Measurements from ENCODE around the gene PPA2.

PPA2 gene

DNA sequence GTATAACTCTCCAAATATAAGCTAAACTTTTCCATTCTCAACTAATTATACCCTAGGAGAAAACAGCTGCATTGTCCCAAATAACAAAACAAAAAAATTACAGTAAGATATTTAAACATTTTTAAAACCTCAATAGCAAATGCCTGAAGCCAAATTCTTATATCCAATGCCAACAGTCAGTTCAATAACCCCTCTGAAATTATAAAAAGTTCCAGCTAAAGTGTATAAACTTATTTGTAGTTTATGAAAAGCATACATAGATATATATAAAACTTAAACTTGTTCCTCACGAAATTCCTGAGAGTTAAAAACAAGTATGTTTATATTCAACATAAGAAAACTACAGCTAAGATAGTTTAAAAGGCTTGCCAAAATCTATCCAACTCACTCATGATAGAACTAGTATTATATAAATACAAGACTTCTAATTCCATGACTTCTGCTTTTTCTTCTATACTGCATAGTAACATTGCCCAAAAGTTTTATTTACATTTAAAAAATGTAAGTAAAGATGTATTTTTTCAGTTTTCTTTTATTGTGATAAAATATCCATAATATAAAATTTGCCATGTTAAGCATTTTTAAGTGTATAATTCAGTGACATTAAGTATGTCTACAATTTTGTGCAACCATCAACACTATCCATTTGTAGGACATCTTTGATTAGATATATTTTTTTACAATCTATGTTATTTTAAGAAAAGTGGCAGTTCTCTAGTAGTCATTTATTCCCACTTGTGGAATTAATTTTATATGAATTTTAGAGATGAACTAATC lies 72.8 kb downstream of the PPA2 start:
- FAIRE-seq (no peak), DNase-seq (ENCODE audit: extremely low spot score, insufficient read length, low read depth) (no peak)

DNA sequence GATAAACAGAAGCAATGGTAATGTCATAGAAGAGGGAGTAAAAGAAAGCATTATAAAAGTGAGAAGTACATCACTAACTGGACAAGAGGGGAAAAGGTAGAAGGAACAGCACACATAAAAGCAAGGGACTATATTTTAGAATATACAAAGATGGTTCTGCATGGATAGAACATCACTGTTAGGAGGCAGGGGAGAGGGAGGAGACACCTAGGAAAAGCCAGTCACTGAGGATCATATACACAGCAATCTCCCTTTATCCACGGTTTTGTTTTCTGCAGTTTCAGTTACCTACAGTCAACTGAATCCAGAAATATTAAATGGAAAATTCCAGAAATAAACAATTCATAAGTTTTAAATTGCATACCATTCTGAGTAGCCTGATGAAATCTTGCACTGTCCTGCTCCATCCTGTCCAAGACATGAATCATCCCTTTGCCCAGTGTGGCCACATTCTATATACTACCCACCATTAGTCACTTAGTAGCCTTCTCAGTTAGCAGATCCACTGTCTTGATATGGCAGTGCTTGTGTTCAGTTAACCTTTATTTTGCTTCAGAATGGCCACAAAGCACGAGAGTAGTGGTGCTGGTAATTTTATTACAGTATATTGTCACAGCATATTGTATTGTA lies 74.2 kb downstream of the PPA2 start:
- FAIRE-seq (no peak), DNase-seq (ENCODE audit: extremely low spot score, insufficient read length, low read depth) (no peak)

- no peak for DNase-seq (ENCODE audit: extremely low spot score, insufficient read length, low read depth)
- no peak for FAIRE-seq
Measured at GRCh38 chr4:105392858-105393257, 81.0 kb downstream of the PPA2 start.

- FAIRE-seq (no peak), DNase-seq (ENCODE audit: extremely low spot score, insufficient read length, low read depth) (no peak)
Measured at GRCh38 chr4:105389167-105389566, 84.7 kb downstream of the PPA2 start.

DNA sequence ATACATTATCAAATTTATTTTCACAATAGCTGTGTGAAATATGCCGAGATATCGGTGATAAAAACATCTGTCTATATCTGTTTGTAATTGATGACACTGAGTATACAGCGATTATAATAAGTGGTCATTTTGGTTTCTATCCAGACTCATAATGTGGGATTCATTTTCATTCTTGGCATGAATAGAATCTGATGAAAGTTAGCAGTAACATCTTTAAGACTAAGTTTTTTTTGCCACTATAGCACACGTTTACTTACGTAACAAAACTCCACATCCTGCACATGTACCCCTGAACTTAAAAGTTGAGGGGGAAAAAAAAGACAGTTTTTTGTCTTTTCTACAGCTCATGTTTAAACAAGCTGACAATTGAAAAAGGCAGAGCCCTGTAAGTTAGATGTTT lies 86.4 kb downstream of the PPA2 start:
- DNase-seq (ENCODE audit: extremely low spot score, insufficient read length, low read depth): no peak
- no peak for FAIRE-seq

DNA sequence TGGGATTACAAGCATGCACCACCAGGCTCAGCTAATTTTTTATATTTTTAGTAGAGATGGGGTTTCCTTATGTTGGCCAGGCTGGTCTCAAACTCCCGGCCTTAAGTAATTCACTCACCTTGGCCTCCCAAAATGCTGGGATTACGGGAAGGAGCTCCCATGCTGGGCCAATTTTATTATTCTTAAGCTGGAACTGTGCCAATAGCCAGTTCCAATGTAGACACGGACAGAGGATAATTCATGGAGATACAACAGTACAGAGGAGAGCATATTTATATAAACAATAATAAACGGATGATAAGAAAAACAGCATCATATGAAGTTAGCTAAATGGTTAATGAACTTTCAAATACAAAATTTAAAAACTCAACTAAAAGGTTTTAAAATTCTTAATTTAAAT lies 87.8 kb downstream of the PPA2 start:
- FAIRE-seq: no peak
- no peak for DNase-seq (ENCODE audit: extremely low spot score, insufficient read length, low read depth)

DNA sequence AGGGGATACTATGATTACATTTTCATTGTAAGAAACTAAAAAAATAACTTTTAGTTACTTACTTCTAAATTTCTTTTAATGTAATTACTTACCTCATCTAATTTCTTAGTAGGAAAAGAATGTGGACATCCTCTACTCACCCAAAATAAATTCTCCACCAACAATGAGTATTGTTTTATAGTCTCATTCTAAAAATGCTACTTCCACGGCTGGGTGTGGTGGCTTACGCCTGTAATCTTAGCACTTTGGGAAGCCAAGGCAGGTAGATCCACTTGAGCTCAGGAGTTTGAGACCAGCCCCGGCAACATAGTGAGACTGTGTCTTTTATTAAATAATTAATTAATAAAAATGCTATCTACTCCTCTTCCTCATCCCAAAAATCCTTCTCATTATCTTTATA lies 99.8 kb downstream of the PPA2 start:
- no peak for FAIRE-seq
- no peak for DNase-seq (ENCODE audit: extremely low spot score, insufficient read length, low read depth)

DNA sequence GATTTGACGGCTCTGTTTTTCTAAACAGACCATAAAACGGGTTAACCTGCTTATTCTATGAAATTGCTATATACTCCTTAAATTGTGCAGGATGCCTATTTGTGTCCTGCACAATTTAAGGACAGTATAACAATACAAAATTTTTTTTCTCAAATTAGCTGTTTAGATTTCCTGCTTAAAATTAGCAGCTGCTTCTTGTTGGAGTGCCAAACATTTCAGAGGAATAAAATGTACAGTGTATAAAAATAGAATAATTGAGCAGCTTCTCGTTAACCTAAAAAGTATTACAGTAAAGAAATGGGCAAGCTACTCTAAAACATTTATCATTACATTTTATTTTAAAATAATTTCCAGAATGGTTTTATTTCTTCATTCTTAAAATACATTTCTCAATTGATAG lies 100.5 kb downstream of the PPA2 start:
- DNase-seq (ENCODE audit: extremely low spot score, insufficient read length, low read depth) (no peak), FAIRE-seq (no peak)

GRCh38 chr4:105369988-105370387 lies 103.9 kb downstream of the PPA2 start:
- FAIRE-seq: no peak

GRCh38 chr4:105361053-105361452 lies 112.8 kb downstream of the PPA2 start:
- FAIRE-seq: no peak
- no peak for DNase-seq (ENCODE audit: extremely low spot score, insufficient read length, low read depth)

More at GRCh38 chr4:105369988-105370387, 103.9 kb downstream of the PPA2 start:
- DNase-seq (ENCODE audit: extremely low spot score, insufficient read length, low read depth): no peak

- FAIRE-seq: no peak
- no peak for DNase-seq (ENCODE audit: extremely low spot score, insufficient read length, low read depth)
Measured at GRCh38 chr4:105357258-105357980, 116.4 kb downstream of the PPA2 start.

DNA sequence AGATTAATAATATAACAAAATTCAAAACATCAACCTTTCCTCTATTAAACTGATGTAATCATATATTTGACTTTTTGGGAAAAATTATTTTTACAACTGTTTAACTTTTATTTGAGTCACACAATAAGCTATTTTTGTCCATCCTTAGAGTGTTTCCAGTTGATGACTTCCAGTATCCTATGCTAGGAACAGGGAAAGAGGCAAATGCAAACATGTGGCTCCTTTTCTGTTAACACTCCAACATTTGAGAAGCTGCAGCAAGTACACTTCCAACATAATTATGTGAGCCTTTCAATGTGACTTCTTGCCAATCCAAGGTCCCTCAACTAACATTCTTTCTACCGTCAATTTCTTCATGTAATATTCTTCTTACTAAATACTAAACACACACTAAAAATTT lies 117.7 kb downstream of the PPA2 start:
- FAIRE-seq: no peak

GRCh38 chr4:105352826-105353225 lies 121.0 kb downstream of the PPA2 start:
- DNase-seq (ENCODE audit: extremely low spot score, insufficient read length, low read depth) (peak; percentile 3), FAIRE-seq (peak; percentile 60)

More for the DNA sequence above, 117.7 kb downstream of the PPA2 start:
- no peak for DNase-seq (ENCODE audit: extremely low spot score, insufficient read length, low read depth)

GRCh38 chr4:105351861-105352260 lies 122.0 kb downstream of the PPA2 start:
- FAIRE-seq: no peak
- DNase-seq (ENCODE audit: extremely low spot score, insufficient read length, low read depth): no peak

- FAIRE-seq (peak; percentile 38), DNase-seq (ENCODE audit: extremely low spot score, insufficient read length, low read depth) (no peak)
Measured at GRCh38 chr4:105350859-105351490, 122.9 kb downstream of the PPA2 start.

GRCh38 chr4:105348719-105349118 lies 125.1 kb downstream of the PPA2 start:
- no peak for FAIRE-seq
- DNase-seq (ENCODE audit: extremely low spot score, insufficient read length, low read depth): no peak

GRCh38 chr4:105346869-105347268 lies 127.0 kb downstream of the PPA2 start:
- FAIRE-seq: no peak
- DNase-seq (ENCODE audit: extremely low spot score, insufficient read length, low read depth): no peak

DNA sequence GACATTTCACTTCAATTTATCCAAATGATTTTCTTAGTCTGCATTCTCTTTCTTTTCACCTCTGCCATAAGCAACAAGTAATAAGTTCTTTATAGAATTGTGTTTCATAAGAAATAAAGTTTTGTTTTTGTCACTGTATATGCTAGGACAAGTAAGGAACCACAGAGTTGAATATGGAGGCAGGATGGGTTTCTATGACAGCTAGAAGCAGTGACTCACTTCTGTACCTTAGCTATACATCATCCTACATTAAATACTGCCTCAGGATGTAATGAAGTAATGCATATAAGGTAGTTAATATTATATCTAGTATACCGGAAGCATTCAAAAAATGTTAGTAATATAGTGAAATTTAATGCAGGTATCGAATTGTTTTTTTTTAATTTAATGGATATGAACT lies 128.0 kb downstream of the PPA2 start:
- no peak for FAIRE-seq
- no peak for DNase-seq (ENCODE audit: extremely low spot score, insufficient read length, low read depth)

- FAIRE-seq: no peak
Measured at GRCh38 chr4:105345358-105345757, 128.5 kb downstream of the PPA2 start.

DNA sequence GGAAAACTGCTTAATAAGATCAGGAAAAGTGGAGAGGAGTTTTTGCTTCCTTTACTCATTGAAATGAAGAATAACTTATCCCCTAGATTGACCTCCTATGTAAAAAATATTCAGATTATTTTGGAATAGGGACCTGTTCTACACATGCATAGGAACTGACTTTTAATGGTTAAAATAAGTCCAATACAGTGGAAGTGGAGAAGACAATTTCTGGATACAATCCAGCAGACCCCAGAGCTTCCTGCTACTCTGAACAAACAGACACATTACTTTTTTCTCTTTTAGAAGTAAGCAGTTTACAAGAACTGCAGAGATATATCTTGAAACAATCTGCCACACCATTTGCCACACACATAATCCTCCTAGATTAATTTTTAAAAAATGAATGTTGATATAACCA lies 129.7 kb downstream of the PPA2 start:
- DNase-seq (ENCODE audit: extremely low spot score, insufficient read length, low read depth) (no peak), FAIRE-seq (no peak)

More at GRCh38 chr4:105345358-105345757, 128.5 kb downstream of the PPA2 start:
- DNase-seq (ENCODE audit: extremely low spot score, insufficient read length, low read depth): no peak

All from GM18507 (cell line).